ENCODE measurements around the gene FMN2.
A peak's percentile ranks its signal among the peaks of the same experiment; 100 is the strongest.

FMN2 gene

GRCh38 chr1:240391660-240392260 is 300.1 kb downstream of the FMN2 start:
- H3K9ac ChIP-seq (ENCODE audit: low read length), result no peak overlapping the region
- H4K91ac ChIP-seq (ENCODE audit: low read depth, low read length), result no peak overlapping the region
- no peak overlapping the region for H2BK5ac ChIP-seq (ENCODE audit: low read depth, low read length, poor library complexity)
- no peak overlapping the region for H2AFZ ChIP-seq (ENCODE audit: insufficient read depth, low read length, poor library complexity)
- H3K27ac ChIP-seq (ENCODE audit: low read depth, low read length), result no peak overlapping the region
- no peak overlapping the region for H3K4ac ChIP-seq (ENCODE audit: low read depth, low read length)
- H3K18ac ChIP-seq (ENCODE audit: low read length), result no peak overlapping the region
- no peaks in the 10 kb centered on the region for H3K4me1 ChIP-seq (ENCODE audit: control insufficient read depth in 1 of 2, insufficient read depth in 2 of 2, low read length in 2 of 2)
- no CpG with 5 or more reads among the region's 2 CpGs for WGBS (ENCODE audit: extremely low coverage, insufficient coverage, insufficient read length)
- H3K4me3 ChIP-seq (ENCODE audit: low read depth, low read length), result no peak overlapping the region
- no peaks in the 10 kb centered on the region for H3K79me2 ChIP-seq (ENCODE audit: control insufficient read depth, insufficient read depth, low read length, poor library complexity)
- H3K79me1 ChIP-seq (ENCODE audit: low read length), result no peaks in the 10 kb centered on the region
- no peaks in the 10 kb centered on the region for H3K27me3 ChIP-seq (ENCODE audit: insufficient read depth, low read length)
- H3K4me2 ChIP-seq (ENCODE audit: low read length), result no peak overlapping the region
- H3K14ac ChIP-seq (ENCODE audit: low read length), result no peak overlapping the region
- DNase-seq, result peak in 1 of 2 donors; percentile 58
- no peaks in the 10 kb centered on the region for H3K9me3 ChIP-seq (ENCODE audit: insufficient read depth, low read depth, low read length)
- H3K36me3 ChIP-seq (ENCODE audit: control insufficient read depth in 1 of 2, insufficient read depth in 2 of 2, low read length in 2 of 2), result peaks cover 0 to 3% of the 10 kb centered on the region in 2 experiments
- no peak overlapping the region for H4K8ac ChIP-seq (ENCODE audit: low read depth, low read length)
- H2AK5ac ChIP-seq (ENCODE audit: low read length), result no peak overlapping the region
- H2BK12ac ChIP-seq (ENCODE audit: low read length), result no peak overlapping the region
- H2BK120ac ChIP-seq (ENCODE audit: insufficient read depth, low read length, poor library complexity), result no peak overlapping the region
- H4K12ac ChIP-seq (ENCODE audit: low read depth, low read length), result no peak overlapping the region
- no peak overlapping the region for H3K23ac ChIP-seq (ENCODE audit: low read length)

DNA sequence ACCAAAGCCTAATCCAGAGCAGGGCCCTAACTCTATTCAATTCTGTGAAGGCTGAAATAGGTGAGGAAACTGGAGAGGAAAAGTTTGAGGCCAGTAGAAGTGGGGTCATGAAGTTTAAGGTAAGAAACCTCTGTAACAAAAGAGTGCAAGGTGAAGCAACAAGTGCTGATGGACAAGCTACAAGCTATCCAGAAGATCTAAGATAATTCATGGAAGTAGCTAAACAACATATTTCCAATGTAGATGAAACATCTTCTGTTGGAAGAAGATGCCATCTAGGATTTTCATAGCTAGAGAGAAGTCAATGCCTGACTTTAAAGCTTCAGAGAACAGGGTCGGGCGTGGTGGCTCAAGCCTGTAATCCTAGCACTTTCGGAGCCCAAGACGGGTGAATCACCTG is 302.7 kb downstream of the FMN2 start:
- peak in 1 of 2 donors; percentile 68 for DNase-seq
- Histone ChIP-seq H3K4me3 (ENCODE audit: low read depth, low read length) (no peak overlapping the region), H3K18ac (ENCODE audit: low read length) (no peak overlapping the region), H3K4ac (ENCODE audit: low read depth, low read length) (no peak overlapping the region), H3K4me2 (ENCODE audit: low read length) (no peak overlapping the region), H4K91ac (ENCODE audit: low read depth, low read length) (no peak overlapping the region), H2BK12ac (ENCODE audit: low read length) (no peak overlapping the region), H3K14ac (ENCODE audit: low read length) (no peak overlapping the region), H2AFZ (ENCODE audit: insufficient read depth, low read length, poor library complexity) (no peak overlapping the region), H3K27me3 (ENCODE audit: insufficient read depth, low read length) (no peaks in the 10 kb centered on the region), H3K36me3 (ENCODE audit: control insufficient read depth in 1 of 2, insufficient read depth in 2 of 2, low read length in 2 of 2) (peaks cover 0 to 3% of the 10 kb centered on the region in 2 experiments), H4K8ac (ENCODE audit: low read depth, low read length) (no peak overlapping the region), H3K23ac (ENCODE audit: low read length) (no peak overlapping the region), H3K9me3 (ENCODE audit: insufficient read depth, low read depth, low read length) (no peaks in the 10 kb centered on the region), H2BK120ac (ENCODE audit: insufficient read depth, low read length, poor library complexity) (no peak overlapping the region), H3K79me2 (ENCODE audit: control insufficient read depth, insufficient read depth, low read length, poor library complexity) (no peaks in the 10 kb centered on the region), H3K27ac (ENCODE audit: low read depth, low read length) (no peak overlapping the region), H4K12ac (ENCODE audit: low read depth, low read length) (no peak overlapping the region), H3K79me1 (ENCODE audit: low read length) (no peaks in the 10 kb centered on the region), H2AK5ac (ENCODE audit: low read length) (no peak overlapping the region), H3K9ac (ENCODE audit: low read length) (no peak overlapping the region), H2BK5ac (ENCODE audit: low read depth, low read length, poor library complexity) (no peak overlapping the region), H3K4me1 (ENCODE audit: control insufficient read depth in 1 of 2, insufficient read depth in 2 of 2, low read length in 2 of 2) (no peaks in the 10 kb centered on the region)
- WGBS (ENCODE audit: extremely low coverage, insufficient coverage, insufficient read length), result no CpG with 5 or more reads among the region's 4 CpGs

GRCh38 chr1:240395336-240395735 is 303.7 kb downstream of the FMN2 start:
- Histone ChIP-seq H3K9me3 (ENCODE audit: insufficient read depth, low read depth, low read length) (no peaks in the 10 kb centered on the region), H3K4me2 (ENCODE audit: low read length) (no peak overlapping the region), H3K4me3 (ENCODE audit: low read depth, low read length) (no peak overlapping the region), H2BK5ac (ENCODE audit: low read depth, low read length, poor library complexity) (no peak overlapping the region), H3K79me1 (ENCODE audit: low read length) (no peaks in the 10 kb centered on the region), H4K91ac (ENCODE audit: low read depth, low read length) (no peak overlapping the region), H3K27me3 (ENCODE audit: insufficient read depth, low read length) (no peaks in the 10 kb centered on the region), H2AFZ (ENCODE audit: insufficient read depth, low read length, poor library complexity) (no peak overlapping the region), H3K23ac (ENCODE audit: low read length) (no peak overlapping the region), H4K8ac (ENCODE audit: low read depth, low read length) (no peak overlapping the region), H3K36me3 (ENCODE audit: control insufficient read depth in 1 of 2, insufficient read depth in 2 of 2, low read length in 2 of 2) (peaks cover 0 to 3% of the 10 kb centered on the region in 2 experiments), H4K12ac (ENCODE audit: low read depth, low read length) (no peak overlapping the region), H3K4ac (ENCODE audit: low read depth, low read length) (no peak overlapping the region), H2AK5ac (ENCODE audit: low read length) (no peak overlapping the region), H3K4me1 (ENCODE audit: control insufficient read depth in 1 of 2, insufficient read depth in 2 of 2, low read length in 2 of 2) (peaks cover 7% of the 10 kb centered on the region in 2 experiments), H3K9ac (ENCODE audit: low read length) (no peak overlapping the region), H3K14ac (ENCODE audit: low read length) (no peak overlapping the region), H3K27ac (ENCODE audit: low read depth, low read length) (no peak overlapping the region), H3K79me2 (ENCODE audit: control insufficient read depth, insufficient read depth, low read length, poor library complexity) (no peaks in the 10 kb centered on the region), H2BK12ac (ENCODE audit: low read length) (no peak overlapping the region), H2BK120ac (ENCODE audit: insufficient read depth, low read length, poor library complexity) (no peak overlapping the region), H3K18ac (ENCODE audit: low read length) (no peak overlapping the region)
- no peak for DNase-seq
- no CpG with 5 or more reads among the region's 1 CpG for WGBS (ENCODE audit: extremely low coverage, insufficient coverage, insufficient read length)

DNA sequence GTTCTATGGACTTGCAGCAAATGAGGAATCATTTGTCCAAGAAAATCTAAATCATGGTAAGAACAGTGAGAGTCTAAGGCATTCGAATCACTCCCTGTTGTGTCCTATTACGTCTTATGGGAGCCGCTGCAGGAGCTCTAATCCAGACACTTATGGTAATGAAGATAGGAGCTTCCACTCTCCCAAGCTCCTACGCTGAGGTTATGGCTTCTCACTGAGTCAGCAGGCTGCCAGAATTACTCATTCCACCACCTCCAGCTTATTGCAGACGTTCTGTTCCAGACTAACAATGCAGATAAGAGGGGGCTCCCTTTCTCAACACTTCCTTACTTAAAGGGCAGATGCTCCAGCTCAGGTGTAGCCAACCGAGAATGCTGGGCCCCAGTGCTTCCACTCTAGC is 307.7 kb downstream of the FMN2 start:
- Histone ChIP-seq H3K23ac (ENCODE audit: low read length) (no peak overlapping the region), H3K36me3 (ENCODE audit: control insufficient read depth in 1 of 2, insufficient read depth in 2 of 2, low read length in 2 of 2) (no peaks in the 10 kb centered on the region), H2BK120ac (ENCODE audit: insufficient read depth, low read length, poor library complexity) (no peak overlapping the region), H3K27ac (ENCODE audit: low read depth, low read length) (no peak overlapping the region), H2AK5ac (ENCODE audit: low read length) (no peak overlapping the region), H3K18ac (ENCODE audit: low read length) (no peak overlapping the region), H3K4me3 (ENCODE audit: low read depth, low read length) (no peak overlapping the region), H3K14ac (ENCODE audit: low read length) (no peak overlapping the region), H4K12ac (ENCODE audit: low read depth, low read length) (no peak overlapping the region), H3K27me3 (ENCODE audit: insufficient read depth, low read length) (no peaks in the 10 kb centered on the region), H3K79me1 (ENCODE audit: low read length) (no peaks in the 10 kb centered on the region), H4K91ac (ENCODE audit: low read depth, low read length) (no peak overlapping the region), H3K9ac (ENCODE audit: low read length) (no peak overlapping the region), H3K79me2 (ENCODE audit: control insufficient read depth, insufficient read depth, low read length, poor library complexity) (no peaks in the 10 kb centered on the region), H3K4me2 (ENCODE audit: low read length) (no peak overlapping the region), H3K4me1 (ENCODE audit: control insufficient read depth in 1 of 2, insufficient read depth in 2 of 2, low read length in 2 of 2) (peaks cover 7% of the 10 kb centered on the region in 2 experiments), H2AFZ (ENCODE audit: insufficient read depth, low read length, poor library complexity) (no peak overlapping the region), H2BK5ac (ENCODE audit: low read depth, low read length, poor library complexity) (no peak overlapping the region), H3K4ac (ENCODE audit: low read depth, low read length) (no peak overlapping the region), H4K8ac (ENCODE audit: low read depth, low read length) (no peak overlapping the region), H2BK12ac (ENCODE audit: low read length) (peak overlapping the region; percentile 27), H3K9me3 (ENCODE audit: insufficient read depth, low read depth, low read length) (no peaks in the 10 kb centered on the region)
- DNase-seq, result peak; percentile 49 to 60
- WGBS (ENCODE audit: extremely low coverage, insufficient coverage, insufficient read length), result no CpG with 5 or more reads among the region's 6 CpGs

Measured in trophoblast cell (in vitro differentiated cells and primary cell).